HK-2 (cell line): Measurements from ENCODE around the gene SLC24A5.
A peak's percentile ranks its signal among the peaks of the same experiment; 100 is the strongest.

Source experiments
- DNase-seq: peaks from one replicate; pipeline ENCODE4 v3.0.0-alpha.2; 2018; ENCODE audit not compliant: unreplicated experiment

Gene SLC24A5

DNA sequence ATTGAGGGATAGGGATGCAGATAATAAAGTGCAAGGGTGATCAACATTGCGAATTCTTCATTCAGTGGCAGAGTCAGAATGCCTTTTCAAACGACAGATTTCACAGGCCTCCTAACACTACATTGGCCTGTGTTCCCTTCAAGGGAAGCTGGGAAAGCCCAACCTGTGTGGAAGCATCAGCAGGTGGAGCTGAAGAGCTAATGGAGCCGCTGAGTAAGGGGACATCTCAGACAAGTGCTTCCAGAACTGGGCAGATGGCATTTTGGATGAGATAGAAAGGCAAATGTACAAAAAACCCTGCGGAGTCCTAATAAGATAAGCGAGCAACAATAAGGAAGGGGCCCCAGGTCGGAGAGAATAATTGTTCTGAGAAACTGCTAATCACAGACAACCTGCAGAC, 8.5 kb upstream of the SLC24A5 start:
- DNase-seq, result no peak

DNA sequence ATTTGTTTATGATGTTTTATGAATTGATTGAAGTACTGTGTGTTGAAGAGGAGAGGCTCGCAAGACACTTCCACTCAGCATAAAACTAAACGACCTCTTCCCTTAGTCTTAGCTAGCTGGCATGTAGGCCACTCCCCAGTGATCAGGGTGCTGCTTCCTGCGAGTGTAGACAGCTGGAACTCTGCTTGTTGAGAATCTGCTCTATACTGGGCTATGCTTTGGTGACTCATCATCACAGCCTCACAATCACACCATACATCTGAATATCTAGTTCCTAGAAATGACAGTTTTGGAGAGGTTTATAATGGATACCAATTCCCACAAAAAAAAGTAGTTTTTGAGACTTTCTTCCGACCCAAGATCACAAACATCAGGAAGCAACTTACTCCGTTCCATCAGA, 1.5 kb upstream of the SLC24A5 start:
- DNase-seq, result no peak

DNA sequence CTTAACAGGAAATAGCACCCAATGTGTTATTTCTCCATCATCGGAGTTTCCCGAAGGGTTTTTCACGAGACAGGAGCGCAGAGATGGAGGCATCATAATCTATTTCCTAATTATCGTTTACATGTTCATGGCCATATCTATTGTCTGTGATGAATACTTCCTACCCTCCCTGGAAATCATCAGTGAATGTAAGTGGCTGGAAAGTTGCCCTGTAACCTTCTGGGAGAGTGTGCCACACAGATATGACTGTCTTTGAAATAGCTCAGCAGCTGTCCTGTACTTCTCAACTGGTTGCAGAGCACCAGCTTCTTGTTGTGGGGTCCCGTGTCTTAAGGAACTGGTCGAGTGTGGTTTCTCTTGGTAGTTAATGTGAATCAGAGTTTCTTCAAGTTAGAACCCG, 1.1 kb downstream of the SLC24A5 start:
- no peak for DNase-seq

DNA sequence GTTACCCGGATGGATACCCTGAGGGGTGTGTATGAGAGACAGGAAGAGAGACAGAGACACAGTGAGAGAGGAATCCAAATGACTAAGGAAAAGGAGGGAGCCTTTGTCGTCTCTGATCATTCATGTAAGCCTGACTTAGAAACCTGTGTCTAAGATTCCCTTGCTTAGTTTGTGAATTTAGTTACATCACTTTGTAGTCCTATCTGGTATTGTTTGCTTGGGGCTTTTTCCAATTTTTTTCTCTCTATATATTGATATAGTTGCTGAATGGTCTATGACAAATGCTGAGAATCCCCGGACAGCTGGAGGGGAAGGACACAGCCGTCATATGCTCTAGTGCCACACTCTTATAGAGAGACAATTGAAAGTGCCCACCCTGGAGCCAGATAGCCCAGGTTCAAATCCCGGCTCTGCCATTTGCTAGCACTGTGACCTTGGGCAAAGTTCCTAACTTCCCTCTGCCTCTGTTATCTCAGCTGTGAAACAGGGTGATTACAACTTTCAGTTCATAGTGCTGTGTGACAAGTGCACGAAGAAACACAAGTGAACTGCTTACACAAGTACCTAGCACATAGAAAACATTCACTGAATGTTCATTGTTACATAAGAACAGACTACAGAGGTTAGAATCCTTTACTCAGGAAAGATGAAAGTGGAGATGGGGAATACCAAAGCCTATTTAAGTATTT, 6.0 kb downstream of the SLC24A5 start:
- no peak for DNase-seq

DNA sequence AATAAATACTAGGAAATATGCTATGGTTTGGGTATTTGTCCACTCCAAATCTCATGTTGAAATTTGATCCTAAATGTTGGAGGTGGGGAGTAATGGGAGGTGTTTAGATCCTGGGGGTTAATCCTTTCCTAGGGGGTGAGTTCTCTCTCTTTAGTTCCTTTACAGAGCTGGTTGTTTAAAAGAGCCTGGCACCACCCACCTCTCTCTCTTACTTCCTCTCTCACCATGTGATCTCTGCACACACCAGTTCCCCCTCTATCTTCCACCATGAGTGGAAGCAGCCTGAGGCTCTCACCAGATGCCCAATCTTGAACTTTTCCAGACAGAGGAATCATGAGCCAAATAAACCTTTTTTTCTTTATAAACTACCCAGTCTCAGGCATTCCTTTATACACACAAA, 10.5 kb downstream of the SLC24A5 start:
- no peak for DNase-seq

DNA sequence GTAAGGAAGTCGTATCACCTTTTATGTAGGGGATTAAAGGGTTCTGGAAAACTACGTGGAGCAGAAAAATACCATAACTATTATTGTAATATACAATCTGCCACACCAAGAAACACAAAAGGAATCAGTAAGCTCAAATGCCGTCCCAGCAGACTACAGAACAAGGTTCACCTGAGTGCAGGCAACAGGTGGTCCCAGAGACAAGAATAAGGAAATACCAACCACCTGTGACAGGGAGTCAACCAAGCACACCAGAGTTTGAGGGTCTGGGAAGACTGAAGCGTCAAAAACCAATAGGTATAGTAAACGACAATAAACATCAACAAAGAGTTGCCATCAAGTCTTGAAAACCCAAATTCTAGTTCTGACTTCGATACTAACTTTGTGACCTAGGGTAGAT, 12.1 kb downstream of the SLC24A5 start:
- DNase-seq, result no peak

DNA sequence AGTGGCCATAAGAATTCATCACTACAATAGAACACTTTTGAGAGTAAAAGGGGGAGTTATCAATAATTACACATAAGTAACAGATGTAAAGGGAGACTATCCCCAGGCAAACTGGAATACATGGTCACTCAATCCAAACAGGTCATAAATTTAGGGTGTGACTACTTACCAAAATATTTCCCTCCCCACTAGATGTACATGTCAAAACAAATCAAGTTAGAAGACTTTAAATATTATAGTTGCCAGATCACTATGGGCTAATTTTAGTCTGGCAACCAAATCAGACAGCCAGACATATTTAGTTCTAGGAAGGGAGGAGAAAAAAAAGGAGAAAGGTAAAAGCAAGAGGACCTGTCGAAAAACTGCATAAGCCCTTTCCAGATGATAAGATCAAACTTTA, 23.1 kb downstream of the SLC24A5 start:
- DNase-seq, result no peak

DNA sequence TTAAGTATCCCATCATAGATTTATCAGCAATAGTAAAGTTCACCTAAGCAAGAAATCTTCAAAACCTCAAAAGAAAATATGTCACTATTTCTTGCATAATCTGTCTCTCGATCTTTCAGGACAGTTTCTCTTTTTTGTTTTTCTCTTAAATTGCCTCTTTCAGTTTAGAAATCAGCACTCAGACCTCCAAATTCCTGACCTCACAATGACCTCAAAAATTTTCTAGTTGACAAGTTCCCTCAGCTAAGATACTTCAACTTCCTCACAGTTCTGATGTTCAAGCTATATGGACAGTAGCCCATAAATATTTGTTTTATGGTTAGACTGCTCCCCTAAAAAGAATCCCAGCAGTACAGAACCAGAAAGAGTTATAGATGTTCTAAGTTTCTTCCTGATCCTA, 24.1 kb downstream of the SLC24A5 start:
- no peak for DNase-seq

DNA sequence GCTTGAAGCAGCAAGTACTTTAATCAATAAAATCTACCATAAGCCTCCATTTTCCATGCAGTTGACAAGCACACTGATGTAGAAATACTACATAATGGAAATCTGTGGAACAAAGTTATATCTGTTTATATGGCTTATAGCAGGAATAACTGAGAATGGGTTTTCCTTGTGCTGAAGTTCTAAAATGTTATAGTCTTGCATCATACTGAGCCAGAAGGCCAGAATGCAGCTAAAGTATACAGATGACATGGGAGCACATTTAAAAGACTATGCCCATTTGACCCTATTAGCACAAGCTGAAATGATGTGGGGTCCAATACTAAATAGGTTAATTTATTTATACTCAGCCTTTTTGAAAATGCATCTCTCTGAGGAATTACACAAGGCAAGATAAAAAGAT, 25.1 kb downstream of the SLC24A5 start:
- no peak for DNase-seq

DNA sequence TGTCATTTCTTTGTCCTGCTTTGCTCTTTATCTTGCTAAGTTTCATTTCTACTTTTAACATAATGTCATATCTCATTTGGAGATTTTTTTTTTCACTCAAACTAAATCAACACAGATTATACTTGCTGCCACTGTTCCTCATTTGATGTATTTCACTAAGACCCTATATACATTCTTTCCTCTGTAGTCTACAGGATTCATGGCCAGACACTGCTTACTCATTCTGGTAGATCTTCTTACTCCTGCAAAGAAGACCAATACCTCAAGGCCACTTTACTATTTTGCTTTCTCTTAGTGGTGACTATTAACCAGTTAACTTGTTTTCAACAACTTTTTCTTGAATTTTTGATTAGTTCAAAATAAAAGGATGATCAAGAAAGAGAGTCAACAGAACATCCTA, 26.6 kb downstream of the SLC24A5 start:
- no peak for DNase-seq

DNA sequence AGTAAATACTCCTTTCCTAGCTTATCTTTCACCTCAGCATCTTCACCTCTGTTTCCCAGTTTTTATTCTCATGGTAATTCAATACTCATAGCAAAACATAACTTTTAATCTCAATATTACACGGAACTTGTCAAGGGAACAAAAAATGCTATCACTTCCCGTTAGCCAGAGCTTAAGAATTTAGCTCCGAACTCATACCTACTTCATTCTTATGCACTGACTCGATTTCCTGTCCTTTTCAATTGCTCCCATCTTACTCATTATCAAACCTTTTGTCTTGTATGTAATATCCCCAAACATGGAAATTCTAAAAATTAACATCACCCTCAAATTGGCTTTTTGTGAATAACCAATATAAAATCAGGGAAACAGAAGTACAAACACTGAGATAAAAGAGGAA, 29.1 kb downstream of the SLC24A5 start:
- no peak for DNase-seq

DNA sequence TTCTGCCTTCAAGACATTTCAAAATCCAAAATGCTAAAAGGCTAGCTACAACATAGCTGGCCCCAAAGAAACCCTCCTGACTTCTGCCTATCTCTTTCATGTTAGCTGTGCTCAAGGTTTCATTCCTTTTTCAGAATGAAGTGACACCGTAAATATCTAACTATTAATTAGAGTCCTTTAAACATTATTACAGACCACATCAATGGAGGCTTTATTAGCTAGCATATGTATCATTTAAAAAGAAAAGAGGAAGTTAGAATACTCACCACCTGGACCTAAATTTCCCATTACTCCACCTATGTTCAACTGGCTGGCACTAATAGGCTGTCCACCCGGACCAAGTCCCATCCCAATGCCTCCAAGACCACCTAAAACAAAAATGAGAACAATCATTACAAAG, 32.7 kb downstream of the SLC24A5 start:
- no peak for DNase-seq

DNA sequence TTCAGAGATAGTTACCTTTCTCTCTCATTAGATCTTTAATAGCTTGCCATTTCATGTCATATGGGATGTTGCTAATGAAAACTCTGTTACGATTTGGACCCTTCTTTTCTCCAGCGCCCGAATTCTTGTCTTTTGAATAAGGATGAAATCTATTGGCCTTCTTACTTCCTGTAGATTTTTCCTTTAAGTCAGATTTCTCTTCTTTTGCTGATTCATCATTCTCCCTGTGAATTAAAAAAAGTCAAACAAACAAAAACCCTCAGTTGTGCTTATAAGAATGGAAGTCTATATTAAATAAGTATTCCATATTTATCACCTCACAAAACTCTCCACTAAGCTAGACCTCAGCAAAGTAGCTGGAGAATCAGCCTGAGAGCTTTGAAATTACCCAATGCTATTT, 47.8 kb downstream of the SLC24A5 start:
- DNase-seq, result no peak

DNA sequence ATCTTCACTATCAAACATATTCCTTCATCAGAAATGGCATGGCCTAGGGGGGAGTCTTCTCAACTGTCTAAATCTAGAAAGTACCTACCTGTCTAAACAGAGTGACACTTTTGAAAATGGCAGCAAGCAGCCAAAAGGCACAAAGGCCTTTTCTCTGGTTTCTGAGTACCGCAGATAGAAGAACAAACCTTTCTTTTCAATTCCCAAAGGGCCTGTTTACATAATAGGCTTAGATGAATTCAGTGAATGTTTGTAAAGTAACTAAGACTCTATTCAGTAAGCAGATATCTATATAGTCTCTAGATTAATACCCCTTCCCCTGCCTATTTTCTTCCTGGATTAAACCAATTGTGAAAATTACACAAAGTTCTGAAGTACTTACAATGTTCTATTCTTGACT, 50.2 kb downstream of the SLC24A5 start:
- no peak for DNase-seq

DNA sequence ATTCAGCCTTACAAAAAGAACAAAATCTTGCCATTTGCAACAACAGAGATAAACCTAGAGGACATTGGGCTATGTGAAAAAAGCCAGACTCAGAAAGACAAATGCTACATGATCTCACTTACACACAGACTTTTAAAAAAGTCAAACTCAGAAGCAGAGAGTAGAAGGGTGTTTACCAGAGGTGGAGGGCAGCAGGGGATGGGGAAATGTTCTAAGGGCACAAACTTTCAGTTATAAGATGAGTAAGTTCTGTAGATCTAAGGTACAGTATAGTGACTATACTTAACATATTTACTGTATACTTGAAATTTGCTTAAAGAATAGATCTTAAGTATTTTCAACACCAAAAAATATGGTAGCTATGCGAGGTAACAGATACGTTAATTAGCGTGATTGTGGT, 54.3 kb downstream of the SLC24A5 start:
- no peak for DNase-seq

DNA sequence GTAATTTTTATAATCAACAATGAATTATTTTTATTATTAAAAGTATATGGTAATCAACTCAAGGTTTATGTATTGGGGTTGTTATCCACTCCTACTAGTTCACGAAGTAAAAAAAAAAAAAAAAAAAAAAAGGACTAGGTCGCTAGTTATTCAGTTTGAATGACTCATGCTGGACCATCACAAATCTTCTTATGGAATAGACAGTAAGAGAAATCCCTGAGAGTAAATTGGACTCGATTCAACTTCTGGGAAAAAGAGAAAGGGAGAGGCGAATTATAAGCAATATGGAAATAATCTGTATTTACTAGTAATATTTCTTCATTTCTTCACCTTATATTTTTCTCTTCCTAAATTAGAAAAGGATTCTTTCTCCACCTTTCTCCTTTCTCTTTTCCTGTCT, 55.3 kb downstream of the SLC24A5 start:
- DNase-seq, result no peak

DNA sequence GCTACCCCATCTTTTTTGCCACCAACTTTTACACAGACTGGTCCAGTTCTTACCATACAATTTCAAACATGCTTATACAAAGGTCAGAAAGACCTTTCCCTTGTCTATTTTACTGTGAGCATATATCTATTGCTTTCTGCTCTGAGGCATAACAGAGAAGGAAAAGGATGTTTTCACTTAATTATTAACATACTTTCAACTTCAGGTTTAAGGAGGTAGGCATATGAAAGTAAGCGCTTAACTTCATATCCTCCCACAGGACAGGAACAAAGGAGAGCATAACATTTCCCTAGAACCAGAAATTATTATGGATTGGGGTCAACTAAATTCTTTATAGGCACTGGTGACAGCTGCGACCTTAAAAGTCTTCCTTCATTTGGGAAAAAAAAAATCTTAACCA, 56.2 kb downstream of the SLC24A5 start:
- no peak for DNase-seq

DNA sequence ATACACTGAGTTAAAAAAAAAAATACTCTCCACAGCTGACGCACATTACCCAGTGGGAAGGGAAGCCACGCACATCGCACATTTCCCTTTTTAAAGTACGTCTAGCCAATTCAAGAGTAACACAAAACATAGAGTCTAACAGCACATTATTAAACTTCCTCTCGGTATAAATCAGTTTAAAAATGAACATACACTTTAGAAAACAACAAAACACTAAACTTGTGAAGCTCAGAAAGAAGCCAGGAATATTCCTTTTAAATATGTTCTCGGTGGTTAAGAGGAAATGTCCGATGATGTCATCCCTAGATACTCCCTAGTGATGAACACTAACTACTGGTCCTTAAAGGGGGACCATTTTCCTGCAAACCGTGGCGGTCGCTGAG, 56.6 kb downstream of the SLC24A5 start:
- DNase-seq, result no peak

DNA sequence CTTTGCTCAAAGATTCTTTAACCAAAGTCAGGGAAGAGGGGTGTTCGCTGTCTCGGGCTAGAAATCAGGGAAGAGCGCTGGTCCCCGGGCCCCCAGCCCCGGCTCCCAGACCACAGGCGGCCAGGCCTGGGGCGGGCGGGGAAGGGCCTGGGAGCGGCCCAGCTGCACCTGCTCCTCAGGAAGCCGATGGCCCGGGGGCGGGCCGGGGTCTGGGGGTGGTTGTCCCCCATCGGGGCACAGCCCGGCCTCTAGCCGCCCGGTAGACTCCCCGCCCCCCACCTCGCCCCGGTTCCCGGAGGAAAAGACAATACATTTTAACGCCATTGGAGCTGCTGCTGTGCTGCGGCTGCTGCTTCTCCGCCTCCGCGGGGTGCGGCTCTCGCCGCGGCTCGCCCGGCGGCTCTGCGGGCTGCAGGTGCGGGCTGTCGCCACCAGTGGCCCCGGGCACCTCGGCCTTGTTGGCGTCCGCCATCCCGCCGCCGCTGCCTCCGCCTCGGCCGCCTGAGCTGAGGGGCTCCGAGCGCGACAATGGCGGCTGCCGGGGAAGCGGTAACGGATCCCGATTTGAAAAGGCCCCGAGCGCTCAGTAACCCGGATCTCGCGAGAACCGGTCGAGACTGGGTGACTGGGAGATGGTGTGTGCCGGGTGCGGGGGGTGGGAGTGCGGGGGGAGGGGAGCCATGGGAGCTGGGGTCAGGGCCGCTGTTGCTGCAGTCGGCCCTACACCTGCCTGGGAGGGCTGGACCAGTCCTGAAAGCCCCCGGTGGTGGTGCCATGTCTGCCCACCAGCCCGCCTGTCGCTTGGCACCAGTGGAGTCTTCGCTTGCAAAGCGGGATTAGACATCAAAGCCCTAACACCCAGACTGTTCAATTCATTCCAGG, 57.2 kb downstream of the SLC24A5 start, which contains the start of gene MYEF2:
Gene MYEF2 (minus strand): TSS at position 530 of the 882 bp plus-strand sequence. CDS start 58 bp downstream, at position 472.
- DNase-seq, result peak; percentile 73

DNA sequence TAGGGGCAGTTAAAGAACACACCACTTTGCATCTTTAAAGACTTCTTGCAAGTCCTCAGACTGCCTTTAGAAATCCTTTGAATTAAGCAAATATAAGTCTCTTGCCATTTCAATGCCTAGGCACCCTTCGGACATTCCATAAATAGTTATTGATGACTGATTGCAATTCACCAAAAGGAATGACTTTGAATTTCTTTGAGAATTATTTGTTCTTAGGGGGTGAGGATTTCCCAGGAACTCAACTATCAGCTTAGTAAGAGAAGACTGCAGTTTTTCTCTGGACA, 57.8 kb downstream of the SLC24A5 start:
- no peak for DNase-seq

DNA sequence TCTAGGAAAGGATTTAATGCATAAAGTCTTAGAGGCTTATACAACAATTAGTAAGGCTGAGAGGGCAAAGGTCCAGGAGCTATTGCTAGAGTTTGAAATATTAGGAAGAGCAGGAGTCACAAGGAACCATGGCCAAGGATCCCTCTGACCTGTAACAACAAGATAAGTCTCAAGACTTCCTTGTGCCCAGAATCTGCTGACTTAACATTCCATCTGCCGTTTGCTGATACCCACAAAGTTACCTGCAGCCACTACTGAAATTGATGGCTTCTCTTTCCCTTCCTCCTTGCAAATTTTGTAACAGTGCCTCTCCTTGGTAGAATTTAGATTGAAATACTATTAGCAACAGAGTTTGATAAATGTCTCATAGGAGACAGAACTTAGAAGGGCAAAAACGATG, 62.0 kb downstream of the SLC24A5 start:
- DNase-seq, result no peak

DNA sequence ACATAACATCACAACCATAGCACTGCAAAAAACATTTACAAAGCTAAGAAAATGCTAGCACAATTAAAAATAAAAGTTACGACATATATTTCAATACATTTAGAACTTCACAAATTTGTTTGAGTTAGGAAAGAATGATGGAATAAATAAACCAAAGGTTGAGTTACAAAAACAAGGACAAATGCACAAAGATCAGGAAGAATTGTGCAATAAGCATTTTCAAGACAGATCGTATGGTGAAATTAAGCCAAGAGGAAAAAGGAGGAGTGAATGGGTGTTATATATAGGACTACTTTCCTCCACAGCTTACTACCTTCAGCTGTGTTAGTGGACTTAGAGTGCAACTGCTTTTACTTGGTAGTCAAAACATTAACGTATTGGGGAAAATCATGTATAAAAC, 64.7 kb downstream of the SLC24A5 start:
- no peak for DNase-seq

DNA sequence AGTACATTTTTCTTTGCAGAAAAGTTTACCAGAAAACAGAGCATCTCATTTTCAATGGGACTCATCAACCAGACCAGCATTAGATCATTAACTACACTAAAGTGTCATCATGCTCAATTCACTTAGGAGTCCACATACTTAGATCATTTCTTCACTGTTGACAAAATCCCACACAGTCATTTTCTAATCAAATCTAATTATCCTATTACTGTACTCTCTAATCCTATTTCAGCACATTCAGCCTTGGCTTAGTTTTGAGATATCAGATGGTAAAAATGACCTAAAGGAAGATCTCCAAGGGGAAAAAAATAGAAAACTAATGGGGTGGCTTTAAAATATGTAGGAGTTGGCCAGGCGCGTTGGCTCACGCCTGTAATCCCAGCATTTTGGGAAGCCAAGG, 65.5 kb downstream of the SLC24A5 start:
- no peak for DNase-seq
